Osteoblast (primary cell): Measurements from ENCODE around the gene PI4KA. TPM values are rescaled to one million over a fixed set of nuclear protein-coding genes. Genes with fewer than 3 reads are reported as not detected.

Experiments used
- DNase-seq: peaks from one replicate; pipeline ENCODE4 v3.0.0; 2011; ENCODE audit warnings: low spot score, mixed read lengths; ENCODE audit not compliant: insufficient read length; ENCODE audit errors: missing footprints
- H2AFZ ChIP-seq: 2 replicates; pipeline ENCODE4 v1.6.0; 2011; ENCODE audit warnings: mild to moderate bottlenecking, low read length
- H3K27ac ChIP-seq: 2 replicates; pipeline ENCODE4 v1.5.1; 2011; ENCODE audit warnings: mild to moderate bottlenecking, low read depth, low read length, moderate library complexity
- H3K27me3 ChIP-seq: 2 replicates; pipeline ENCODE4 v1.6.0; 2012; ENCODE audit warnings: mild to moderate bottlenecking, control low read depth, inconsistent platforms, low read length, moderate library complexity; ENCODE audit not compliant: insufficient read depth
- H3K36me3 ChIP-seq: 2 replicates; pipeline ENCODE4 v1.5.1; 2011; ENCODE audit warnings: mild to moderate bottlenecking, low read length, control low read depth, moderate library complexity; ENCODE audit not compliant: insufficient read depth
- H3K4me1 ChIP-seq: 2 replicates; pipeline ENCODE4 v1.5.1; 2011; ENCODE audit warnings: mild to moderate bottlenecking, low read length, control low read depth, moderate library complexity; ENCODE audit not compliant: insufficient read depth
- H3K4me2 ChIP-seq: 2 replicates; pipeline ENCODE4 v1.6.0; 2011; ENCODE audit warnings: mild to moderate bottlenecking, low read length; ENCODE audit not compliant: insufficient read depth
- H3K4me3 ChIP-seq: fragments of 200-600 bp; sonication (generic); 3 replicates; pipeline ENCODE4 v1.5.1; 2012; ENCODE audit warnings: mild to moderate bottlenecking, low read length, inconsistent platforms; ENCODE audit not compliant: insufficient read depth
- H3K79me2 ChIP-seq: 2 replicates; pipeline ENCODE4 v1.6.0; 2012; ENCODE audit warnings: mild to moderate bottlenecking, low read length, control low read depth, inconsistent platforms; ENCODE audit not compliant: insufficient read depth
- H3K9me3 ChIP-seq: 2 replicates; pipeline ENCODE4 v1.5.1; 2011; ENCODE audit warnings: low read depth, low read length, control low read depth
- H4K20me1 ChIP-seq: 2 replicates; pipeline ENCODE4 v1.6.0; 2012; ENCODE audit warnings: mild to moderate bottlenecking, low read length, control low read depth; ENCODE audit not compliant: insufficient read depth
- CTCF ChIP-seq: IDR thresholded peaks from 2 replicates; pipeline ENCODE4 v1.5.1; 2011; ENCODE audit warnings: mild to moderate bottlenecking, low read depth, low read length, moderate library complexity; ENCODE audit errors: extremely low read depth
- total RNA-seq: library from RNA; depleted of rRNA; stranded (reverse); fragments of >200 nt; gene quantifications from 2 replicates; pipeline ENCODE4 v1.2.3, GENCODE V29; 2012

Gene PI4KA
- total RNA-seq, 1 donor: 61.9 TPM

- no peak overlapping the region for H2AFZ ChIP-seq
- peaks cover 38% of the 10 kb centered on the region for H3K27me3 ChIP-seq
- no peak overlapping the region for H3K27ac ChIP-seq
- H3K4me2 ChIP-seq: no peak overlapping the region
- no peak for TF ChIP-seq CTCF
- no peaks in the 10 kb centered on the region for H3K4me1 ChIP-seq
- no peak for DNase-seq
- H3K9me3 ChIP-seq: no peaks in the 10 kb centered on the region
- H4K20me1 ChIP-seq: no peaks in the 10 kb centered on the region
- H3K36me3 ChIP-seq: no peaks in the 10 kb centered on the region
- no peak overlapping the region for H3K4me3 ChIP-seq
- H3K79me2 ChIP-seq: no peaks in the 10 kb centered on the region
These were observed 197.1 kb downstream of the PI4KA start for GRCh38 chr22:20661473-20661872.

- no peaks in the 10 kb centered on the region for H3K36me3 ChIP-seq
- H2AFZ ChIP-seq: no peak overlapping the region
- H3K4me2 ChIP-seq: no peak overlapping the region
- TF ChIP-seq CTCF: no peak
- no peaks in the 10 kb centered on the region for H3K79me2 ChIP-seq
- H3K27ac ChIP-seq: no peak overlapping the region
- H3K27me3 ChIP-seq: peaks cover 38% of the 10 kb centered on the region
- no peak for DNase-seq
- no peaks in the 10 kb centered on the region for H3K4me1 ChIP-seq
- no peak overlapping the region for H3K4me3 ChIP-seq
- no peaks in the 10 kb centered on the region for H4K20me1 ChIP-seq
- no peaks in the 10 kb centered on the region for H3K9me3 ChIP-seq
These were observed 198.1 kb downstream of the PI4KA start for GRCh38 chr22:20660441-20661054.

GRCh38 chr22:20659920-20660319 lies 198.7 kb downstream of the PI4KA start:
- H3K4me3 ChIP-seq: no peak overlapping the region
- TF ChIP-seq CTCF: no peak
- no peak overlapping the region for H3K27ac ChIP-seq
- no peaks in the 10 kb centered on the region for H3K9me3 ChIP-seq
- H3K79me2 ChIP-seq: no peaks in the 10 kb centered on the region
- H4K20me1 ChIP-seq: no peaks in the 10 kb centered on the region
- H3K4me1 ChIP-seq: no peaks in the 10 kb centered on the region
- H3K36me3 ChIP-seq: no peaks in the 10 kb centered on the region
- H2AFZ ChIP-seq: no peak overlapping the region
- H3K27me3 ChIP-seq: peaks cover 38% of the 10 kb centered on the region
- no peak overlapping the region for H3K4me2 ChIP-seq
- DNase-seq: no peak

- H2AFZ ChIP-seq: no peak overlapping the region
- no peak for TF ChIP-seq CTCF
- no peaks in the 10 kb centered on the region for H3K36me3 ChIP-seq
- H3K4me2 ChIP-seq: no peak overlapping the region
- H3K4me1 ChIP-seq: no peaks in the 10 kb centered on the region
- no peak overlapping the region for H3K27ac ChIP-seq
- H3K9me3 ChIP-seq: no peaks in the 10 kb centered on the region
- no peak overlapping the region for H3K4me3 ChIP-seq
- H3K27me3 ChIP-seq: peaks cover 32% of the 10 kb centered on the region
- no peaks in the 10 kb centered on the region for H3K79me2 ChIP-seq
- DNase-seq: no peak
- H4K20me1 ChIP-seq: no peaks in the 10 kb centered on the region
These were observed 199.4 kb downstream of the PI4KA start for GRCh38 chr22:20659258-20659657.
